HG02610 (cell line): Measurements from ENCODE around the gene CDH2.

Experiments used
- ATAC-seq: cut with Tn5 transposase; IDR thresholded peaks from one replicate; pipeline ENCODE4 v1.9.1; 2021; ENCODE audit warnings: mild to moderate bottlenecking, moderate library complexity; ENCODE audit not compliant: unreplicated experiment

Gene CDH2

DNA sequence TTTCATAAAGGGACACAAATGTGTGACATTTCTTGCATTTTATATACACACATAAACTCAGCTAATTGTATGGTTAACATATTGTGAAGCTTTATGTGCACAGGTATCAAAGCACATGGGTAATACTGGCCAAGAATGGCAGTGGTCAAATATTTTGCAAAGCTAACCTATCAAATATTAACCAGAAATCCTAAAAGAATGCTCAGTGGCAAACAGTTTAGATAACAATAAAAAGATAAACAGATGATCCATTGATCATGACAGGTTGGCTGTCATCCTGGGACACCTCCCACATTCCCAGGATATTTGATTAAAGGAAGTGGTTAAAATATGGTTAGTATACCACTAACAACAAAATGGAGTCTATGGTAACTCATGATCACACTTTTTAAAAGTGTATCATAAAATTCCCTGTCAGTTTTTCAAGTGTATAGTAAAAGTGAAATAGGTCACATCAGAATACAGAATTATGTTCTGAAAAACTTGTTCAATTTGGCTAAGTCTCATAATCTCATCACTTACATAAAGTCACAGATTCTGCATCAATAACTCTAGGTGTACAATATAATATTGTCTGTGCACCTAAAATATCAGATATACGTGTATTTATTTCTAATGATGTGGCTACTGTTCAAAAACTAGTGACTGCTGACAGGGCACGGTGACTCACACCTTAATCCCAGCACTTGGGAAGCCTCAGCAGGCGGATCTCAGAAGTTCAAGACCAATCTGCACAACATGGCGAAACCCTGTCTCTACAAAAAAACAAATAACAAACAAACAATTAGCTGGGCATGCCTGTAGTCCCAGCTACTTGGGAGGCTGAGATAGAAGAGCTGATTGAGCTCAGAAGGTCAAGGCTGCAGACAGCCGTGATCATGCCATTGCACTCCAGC lies 48.9 kb downstream of the CDH2 start:
- ATAC-seq: no peak

- no peak for ATAC-seq
These were observed 49.7 kb downstream of the CDH2 start for GRCh38 chr18:28127228-28127627.

GRCh38 chr18:28126768-28127167 lies 50.2 kb downstream of the CDH2 start:
- ATAC-seq: no peak

DNA sequence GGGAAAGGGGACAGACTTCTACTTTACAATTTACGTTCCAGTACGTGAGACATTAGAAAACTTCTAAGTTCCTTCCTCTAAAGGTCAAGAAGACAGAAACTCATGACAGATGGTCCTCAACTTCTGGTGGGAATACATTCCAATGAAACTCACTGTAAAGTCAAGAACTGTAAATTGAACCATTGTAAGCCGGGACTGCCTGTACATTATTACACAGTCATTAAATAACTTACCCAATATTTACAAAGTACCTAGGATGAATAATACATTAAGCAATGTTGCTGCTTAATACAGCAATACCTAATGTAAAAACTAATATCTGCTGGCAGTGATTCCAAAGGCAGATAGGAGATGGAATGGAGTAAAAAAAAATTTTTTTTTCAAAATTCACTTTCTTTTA lies 51.9 kb downstream of the CDH2 start:
- no peak for ATAC-seq

DNA sequence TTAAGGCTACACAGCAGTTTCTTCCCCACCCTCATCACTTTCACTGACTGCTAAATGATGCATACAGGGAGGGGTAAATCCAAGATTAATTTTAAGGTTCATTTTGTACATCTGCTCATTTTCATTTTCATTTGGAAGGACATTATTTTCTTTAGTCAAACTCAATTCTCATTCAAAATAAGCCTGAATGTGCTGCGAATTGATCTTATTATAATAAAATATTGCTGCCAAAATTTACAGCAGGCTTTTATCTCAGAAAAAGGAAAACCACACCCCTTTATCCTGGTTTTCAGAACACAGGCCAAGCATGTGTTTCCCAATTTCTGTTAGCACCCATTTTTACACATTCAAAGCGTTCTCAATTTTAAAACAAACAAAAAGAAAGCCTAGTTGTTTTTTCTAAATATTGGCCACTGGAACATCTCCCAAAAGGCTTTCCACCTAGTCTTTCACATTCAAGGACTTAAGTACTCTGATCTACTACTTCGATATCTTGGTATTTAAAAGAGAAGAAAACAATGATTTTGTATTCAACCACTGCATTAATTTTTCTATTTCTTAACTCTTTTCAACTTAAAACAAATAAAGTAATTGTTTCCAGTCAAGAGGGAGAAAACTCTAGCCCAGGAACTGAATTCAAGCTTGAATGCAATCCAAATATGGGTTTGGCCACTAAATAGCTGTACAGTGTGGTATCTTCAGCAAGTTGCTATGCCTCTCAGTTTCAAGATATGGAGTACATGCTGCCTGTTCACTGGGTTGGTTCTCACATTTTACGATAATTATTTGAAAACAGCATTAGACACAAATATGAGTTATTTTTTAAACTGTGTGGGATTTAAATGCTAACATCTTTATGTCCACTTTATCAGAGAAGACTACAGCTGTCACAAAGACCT lies 52.5 kb downstream of the CDH2 start:
- no peak for ATAC-seq

DNA sequence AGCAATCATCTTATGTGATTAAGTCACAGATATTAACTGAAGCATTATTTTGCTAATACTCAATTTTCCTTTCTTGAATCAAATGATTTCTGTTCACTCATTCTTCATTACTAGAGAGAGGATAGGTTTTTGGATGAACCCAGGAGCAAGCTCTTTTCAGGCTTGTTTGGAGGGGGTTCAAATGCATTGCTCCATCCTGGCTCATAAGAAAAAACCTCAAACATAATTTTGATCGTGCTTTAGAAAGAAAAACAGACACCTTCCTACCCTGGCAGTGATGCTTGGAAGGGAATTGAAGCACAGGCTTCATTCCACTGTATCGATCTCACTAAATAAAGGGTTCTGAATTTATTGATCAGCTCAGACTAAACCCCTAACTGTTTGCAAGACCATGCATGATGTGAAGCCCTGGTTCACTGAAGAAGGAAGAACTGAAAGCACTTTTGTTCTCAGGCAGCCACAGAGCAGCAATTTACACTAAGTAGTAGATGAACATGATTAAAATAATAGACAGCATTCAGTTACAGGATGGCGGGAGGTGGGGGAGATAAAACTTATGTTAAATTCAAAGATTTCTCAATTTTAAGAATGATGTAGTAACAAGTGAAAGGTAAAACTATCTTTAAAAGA lies 53.4 kb downstream of the CDH2 start:
- no peak for ATAC-seq

DNA sequence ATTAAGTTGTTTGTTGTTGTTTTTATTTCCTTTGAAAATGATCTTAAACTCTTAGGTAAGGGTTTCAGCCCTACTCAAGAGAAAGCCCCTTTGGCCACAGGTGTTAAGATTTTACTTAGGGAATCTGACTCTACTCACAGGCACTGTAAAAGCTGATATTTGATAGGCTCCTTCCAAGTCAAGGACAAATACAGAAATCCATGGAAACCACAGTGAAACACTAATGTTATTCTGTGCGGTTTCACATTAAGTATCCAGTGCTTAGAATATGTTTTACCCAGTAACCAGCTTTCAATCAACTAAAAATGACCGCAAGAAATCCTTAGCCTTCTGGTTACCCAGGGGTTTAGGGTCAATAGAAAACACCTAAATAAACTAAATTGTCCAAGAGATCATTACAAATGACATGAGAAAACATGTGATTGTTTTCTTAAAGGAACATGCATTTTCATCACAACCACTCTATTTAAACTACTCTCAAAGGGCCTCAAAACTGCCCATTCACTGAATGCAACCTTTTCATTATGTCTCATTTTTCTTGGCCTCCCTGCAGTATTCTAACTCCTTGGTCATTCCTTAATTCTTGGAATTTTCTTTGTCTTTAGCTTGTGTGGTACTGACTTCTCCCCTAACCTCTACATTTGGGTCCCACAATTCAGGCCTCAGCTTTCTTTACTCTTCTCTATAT lies 56.0 kb downstream of the CDH2 start:
- no peak for ATAC-seq

DNA sequence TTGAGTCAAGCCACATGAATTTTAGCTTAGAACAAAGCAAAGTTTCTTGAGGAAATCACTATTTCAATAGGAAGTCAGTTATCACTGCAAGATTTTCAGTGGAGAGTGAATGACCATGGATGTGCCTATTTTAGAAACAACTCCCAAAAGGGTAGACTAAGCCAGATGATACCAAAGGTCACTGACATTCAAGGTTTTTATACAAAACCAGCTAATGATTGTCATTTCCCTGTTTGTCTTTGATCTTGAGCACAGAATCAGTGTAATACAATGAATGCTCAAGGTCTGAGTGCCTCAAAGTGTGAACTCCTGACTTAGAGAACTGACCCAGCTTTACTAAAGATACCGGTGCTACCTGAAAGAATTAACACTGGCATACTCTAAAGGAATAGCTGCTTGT lies 60.5 kb downstream of the CDH2 start:
- ATAC-seq: no peak

DNA sequence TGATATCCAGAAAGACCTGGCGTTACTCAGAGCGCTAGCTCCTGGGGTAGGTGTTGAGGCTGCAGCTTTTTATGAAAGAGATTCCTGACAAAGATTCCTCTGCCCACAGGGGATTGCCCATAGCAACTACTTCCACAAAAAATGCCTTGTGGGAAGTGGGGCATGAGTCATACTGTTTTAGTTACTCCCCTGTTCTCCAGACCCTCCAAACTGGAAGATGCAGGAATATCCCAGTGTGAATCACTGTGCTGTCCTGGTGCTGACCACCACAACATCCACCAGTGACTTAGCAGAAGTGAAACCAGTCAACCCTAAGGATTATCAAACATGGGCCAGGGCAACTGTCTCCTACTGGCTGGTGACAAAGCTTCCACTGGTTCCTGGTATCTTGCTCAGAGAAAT lies 61.8 kb downstream of the CDH2 start:
- ATAC-seq: no peak

DNA sequence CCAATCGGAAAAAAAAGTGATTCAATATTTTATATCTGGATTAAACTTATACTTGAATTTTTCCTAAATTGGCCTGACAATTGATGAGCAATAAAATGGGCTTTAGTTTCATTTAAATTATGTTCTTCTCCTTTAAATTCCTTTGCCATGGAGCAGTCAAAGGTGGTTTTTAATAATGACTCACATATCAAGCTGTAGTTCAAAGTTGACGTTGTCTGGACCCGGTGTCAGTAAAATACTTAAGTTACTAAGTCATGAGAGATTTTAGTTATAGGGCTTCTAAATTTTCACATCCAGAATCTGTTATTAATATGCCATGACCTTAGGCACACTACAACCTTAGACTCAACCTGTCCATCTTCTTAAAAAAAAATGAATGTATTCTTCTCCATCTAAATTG lies 62.5 kb downstream of the CDH2 start:
- no peak for ATAC-seq

- ATAC-seq: no peak
These were observed 63.5 kb downstream of the CDH2 start for GRCh38 chr18:28113271-28114029.

DNA sequence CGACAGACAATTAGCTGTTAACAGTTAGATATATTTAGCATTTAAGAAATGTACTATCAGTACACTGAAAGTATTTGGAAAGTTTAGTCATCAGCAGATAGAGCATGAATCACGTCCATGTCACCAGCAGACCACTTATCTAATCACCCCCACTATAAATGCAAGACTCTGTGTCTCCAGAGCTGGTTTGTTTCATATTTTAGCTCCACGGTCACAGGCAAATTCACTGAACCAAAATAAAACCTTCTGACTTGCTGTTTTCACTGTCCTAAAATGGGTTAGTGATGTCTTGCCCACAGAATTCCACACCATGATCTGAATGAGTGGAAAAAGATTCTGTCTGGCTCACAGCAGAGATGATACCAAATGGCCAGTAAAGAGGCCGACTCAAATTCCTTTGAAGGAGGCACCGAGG lies 64.9 kb downstream of the CDH2 start:
- ATAC-seq: no peak

GRCh38 chr18:28110924-28111323 lies 66.0 kb downstream of the CDH2 start:
- no peak for ATAC-seq

- no peak for ATAC-seq
These were observed 67.0 kb downstream of the CDH2 start for GRCh38 chr18:28109781-28110560.

- ATAC-seq: no peak
These were observed 68.1 kb downstream of the CDH2 start for GRCh38 chr18:28108814-28109213.

GRCh38 chr18:28108254-28108653 lies 68.7 kb downstream of the CDH2 start:
- no peak for ATAC-seq

GRCh38 chr18:28099237-28099636 lies 77.7 kb downstream of the CDH2 start:
- no peak for ATAC-seq

- no peak for ATAC-seq
These were observed 81.3 kb downstream of the CDH2 start for GRCh38 chr18:28095631-28096030.

DNA sequence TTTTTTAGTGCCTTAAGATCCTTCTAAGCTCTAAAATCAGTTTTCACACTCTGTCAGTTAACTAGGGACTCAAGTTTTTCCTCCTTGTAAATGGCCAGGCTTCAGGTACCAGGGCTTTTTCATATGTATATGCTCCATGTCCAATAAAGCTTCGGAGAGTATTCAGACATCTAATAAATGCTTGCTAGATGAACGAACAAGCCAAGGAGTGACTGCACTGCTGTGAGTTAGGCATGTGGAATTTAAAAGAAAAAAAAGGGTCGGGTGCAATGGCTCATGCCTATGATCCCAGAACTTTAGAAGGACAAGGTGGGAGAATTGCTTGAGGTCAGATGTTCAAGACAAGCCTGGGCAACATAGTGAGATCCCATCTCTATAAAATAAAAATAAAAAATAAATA lies 81.9 kb downstream of the CDH2 start:
- no peak for ATAC-seq
